ENCODE results near the gene KIF16B. TPM values are rescaled to one million over a fixed set of nuclear protein-coding genes. Genes with fewer than 3 reads are reported as not detected.

Gene KIF16B
- total and polyA plus RNA-seq, 2 of the 13 experiments (the other 11 are each of a cell fraction or from before 2014, with no cell fraction given), result 6.9 to 18.0 TPM

GRCh38 chr20:16574656-16575355 lies 1.6 kb upstream of the KIF16B start (continued):
- TF ChIP-seq, protein P1, sequence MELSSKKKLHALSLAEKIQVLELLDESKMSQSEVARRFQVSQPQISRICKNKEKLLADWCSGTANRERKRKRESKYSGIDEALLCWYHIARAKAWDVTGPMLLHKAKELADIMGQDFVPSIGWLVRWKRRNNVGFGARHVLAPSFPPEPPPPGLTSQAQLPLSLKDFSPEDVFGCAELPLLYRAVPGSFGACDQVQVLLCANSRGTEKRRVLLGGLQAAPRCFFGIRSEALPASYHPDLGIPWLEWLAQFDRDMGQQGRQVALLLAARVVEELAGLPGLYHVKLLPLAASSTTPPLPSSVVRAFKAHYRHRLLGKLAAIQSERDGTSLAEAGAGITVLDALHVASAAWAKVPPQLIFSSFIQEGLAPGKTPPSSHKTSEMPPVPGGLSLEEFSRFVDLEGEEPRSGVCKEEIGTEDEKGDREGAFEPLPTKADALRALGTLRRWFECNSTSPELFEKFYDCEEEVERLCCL (CRISPR knock-in tag; IDR thresholded peaks at IDR 0.05; ENCODE audit: borderline replicate concordance), result peak; percentile 34; the same call in 1 of the 2 replicates
- TF ChIP-seq, protein P2, sequence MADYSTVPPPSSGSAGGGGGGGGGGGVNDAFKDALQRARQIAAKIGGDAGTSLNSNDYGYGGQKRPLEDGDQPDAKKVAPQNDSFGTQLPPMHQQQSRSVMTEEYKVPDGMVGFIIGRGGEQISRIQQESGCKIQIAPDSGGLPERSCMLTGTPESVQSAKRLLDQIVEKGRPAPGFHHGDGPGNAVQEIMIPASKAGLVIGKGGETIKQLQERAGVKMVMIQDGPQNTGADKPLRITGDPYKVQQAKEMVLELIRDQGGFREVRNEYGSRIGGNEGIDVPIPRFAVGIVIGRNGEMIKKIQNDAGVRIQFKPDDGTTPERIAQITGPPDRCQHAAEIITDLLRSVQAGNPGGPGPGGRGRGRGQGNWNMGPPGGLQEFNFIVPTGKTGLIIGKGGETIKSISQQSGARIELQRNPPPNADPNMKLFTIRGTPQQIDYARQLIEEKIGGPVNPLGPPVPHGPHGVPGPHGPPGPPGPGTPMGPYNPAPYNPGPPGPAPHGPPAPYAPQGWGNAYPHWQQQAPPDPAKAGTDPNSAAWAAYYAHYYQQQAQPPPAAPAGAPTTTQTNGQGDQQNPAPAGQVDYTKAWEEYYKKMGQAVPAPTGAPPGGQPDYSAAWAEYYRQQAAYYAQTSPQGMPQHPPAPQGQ (CRISPR knock-in tag; IDR thresholded peaks at IDR 0.05; ENCODE audit: borderline replicate concordance), result no peak
- TF ChIP-seq ZBTB3 (CRISPR knock-in tag; IDR thresholded peaks at IDR 0.05; ENCODE audit: borderline replicate concordance, low read depth) (no peak), ZKSCAN8 (CRISPR knock-in tag; IDR thresholded peaks at IDR 0.05; ENCODE audit: borderline replicate concordance) (peak; percentile 85), HES4 (CRISPR knock-in tag; IDR thresholded peaks at IDR 0.05; ENCODE audit: borderline replicate concordance) (peak; percentile 68; the same call in 1 of the 2 replicates), PHB2 (IDR thresholded peaks at IDR 0.05; ENCODE audit: partially characterized antibody) (no peak), YY1 (IDR thresholded peaks at IDR 0.05; ENCODE audit: insufficient read depth, insufficient replicate concordance, low read depth, low read length) (peak; percentile 78), ZNF790 (CRISPR knock-in tag; IDR thresholded peaks at IDR 0.05; ENCODE audit: borderline replicate concordance) (0 out of 2 replicates have a peak, but pooled peaks have one; percentile 30), CCDC6 (CRISPR knock-in tag; IDR thresholded peaks at IDR 0.05) (peak; percentile 85; the same call in 1 of the 2 replicates), AGO1 (IDR thresholded peaks at IDR 0.05; ENCODE audit: low read depth, low read length, poor library complexity, severe bottlenecking) (peak; percentile 80), HHEX (CRISPR knock-in tag; IDR thresholded peaks at IDR 0.05) (0 out of 2 replicates have a peak, but pooled peaks have one; percentile 24), ZNF367 (CRISPR knock-in tag; IDR thresholded peaks at IDR 0.05; ENCODE audit: borderline replicate concordance) (no peak), ARNT2 (CRISPR knock-in tag; IDR thresholded peaks at IDR 0.05; ENCODE audit: low read depth) (no peak), FOXO4 (CRISPR knock-in tag; conservative IDR thresholded peaks at IDR 0.05) (no peak)
- TF ChIP-seq, protein P3, sequence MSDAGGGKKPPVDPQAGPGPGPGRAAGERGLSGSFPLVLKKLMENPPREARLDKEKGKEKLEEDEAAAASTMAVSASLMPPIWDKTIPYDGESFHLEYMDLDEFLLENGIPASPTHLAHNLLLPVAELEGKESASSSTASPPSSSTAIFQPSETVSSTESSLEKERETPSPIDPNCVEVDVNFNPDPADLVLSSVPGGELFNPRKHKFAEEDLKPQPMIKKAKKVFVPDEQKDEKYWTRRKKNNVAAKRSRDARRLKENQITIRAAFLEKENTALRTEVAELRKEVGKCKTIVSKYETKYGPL (CRISPR knock-in tag; IDR thresholded peaks at IDR 0.05), result no peak; the same call in 1 of the 2 replicates
- TF ChIP-seq, protein P4, sequence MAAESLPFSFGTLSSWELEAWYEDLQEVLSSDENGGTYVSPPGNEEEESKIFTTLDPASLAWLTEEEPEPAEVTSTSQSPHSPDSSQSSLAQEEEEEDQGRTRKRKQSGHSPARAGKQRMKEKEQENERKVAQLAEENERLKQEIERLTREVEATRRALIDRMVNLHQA (CRISPR knock-in tag; IDR thresholded peaks at IDR 0.05), result no peak
- TF ChIP-seq, protein P5, sequence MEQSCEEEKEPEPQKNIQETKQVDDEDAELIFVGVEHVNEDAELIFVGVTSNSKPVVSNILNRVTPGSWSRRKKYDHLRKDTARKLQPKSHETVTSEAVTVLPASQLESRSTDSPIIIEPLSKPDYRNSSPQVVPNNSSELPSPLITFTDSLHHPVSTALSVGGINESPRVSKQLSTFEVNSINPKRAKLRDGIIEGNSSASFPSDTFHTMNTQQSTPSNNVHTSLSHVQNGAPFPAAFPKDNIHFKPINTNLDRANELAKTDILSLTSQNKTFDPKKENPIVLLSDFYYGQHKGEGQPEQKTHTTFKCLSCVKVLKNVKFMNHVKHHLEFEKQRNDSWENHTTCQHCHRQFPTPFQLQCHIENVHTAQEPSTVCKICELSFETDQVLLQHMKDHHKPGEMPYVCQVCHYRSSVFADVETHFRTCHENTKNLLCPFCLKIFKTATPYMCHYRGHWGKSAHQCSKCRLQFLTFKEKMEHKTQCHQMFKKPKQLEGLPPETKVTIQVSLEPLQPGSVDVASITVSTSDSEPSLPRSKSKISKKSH (CRISPR knock-in tag; IDR thresholded peaks at IDR 0.05; ENCODE audit: borderline replicate concordance), result 0 out of 2 replicates have a peak, but pooled peaks have one; percentile 40
